GM15510 (cell line): ENCODE results near the gene TMCO6.
A peak's percentile ranks its signal among the peaks of the same experiment; 100 is the strongest.

ENCODE experiments used
- POLR2A ChIP-seq: IDR thresholded peaks from 3 replicates; pipeline ENCODE4 v1.6.1; 2011; ENCODE audit warnings: borderline replicate concordance; ENCODE audit not compliant: insufficient read length; ENCODE audit errors: extremely low read depth

Gene TMCO6

DNA sequence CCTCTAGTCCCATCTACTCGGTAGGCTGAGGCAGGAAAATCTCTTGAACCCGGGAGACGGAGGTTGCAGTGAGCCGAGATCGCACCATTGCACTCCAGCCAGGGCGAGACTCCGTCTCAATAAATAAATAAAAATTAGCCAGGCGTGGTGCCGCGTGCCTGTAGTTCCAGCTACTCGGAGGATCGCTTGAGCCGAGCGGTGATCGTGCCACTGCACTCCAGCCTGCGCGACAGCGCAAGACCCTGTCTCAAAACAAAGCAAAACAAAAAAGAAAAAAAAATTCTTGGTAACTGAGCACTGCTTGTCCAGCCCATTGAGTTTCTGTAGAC lies 24.7 kb downstream of the TMCO6 start:
- no peak for TF ChIP-seq POLR2A

DNA sequence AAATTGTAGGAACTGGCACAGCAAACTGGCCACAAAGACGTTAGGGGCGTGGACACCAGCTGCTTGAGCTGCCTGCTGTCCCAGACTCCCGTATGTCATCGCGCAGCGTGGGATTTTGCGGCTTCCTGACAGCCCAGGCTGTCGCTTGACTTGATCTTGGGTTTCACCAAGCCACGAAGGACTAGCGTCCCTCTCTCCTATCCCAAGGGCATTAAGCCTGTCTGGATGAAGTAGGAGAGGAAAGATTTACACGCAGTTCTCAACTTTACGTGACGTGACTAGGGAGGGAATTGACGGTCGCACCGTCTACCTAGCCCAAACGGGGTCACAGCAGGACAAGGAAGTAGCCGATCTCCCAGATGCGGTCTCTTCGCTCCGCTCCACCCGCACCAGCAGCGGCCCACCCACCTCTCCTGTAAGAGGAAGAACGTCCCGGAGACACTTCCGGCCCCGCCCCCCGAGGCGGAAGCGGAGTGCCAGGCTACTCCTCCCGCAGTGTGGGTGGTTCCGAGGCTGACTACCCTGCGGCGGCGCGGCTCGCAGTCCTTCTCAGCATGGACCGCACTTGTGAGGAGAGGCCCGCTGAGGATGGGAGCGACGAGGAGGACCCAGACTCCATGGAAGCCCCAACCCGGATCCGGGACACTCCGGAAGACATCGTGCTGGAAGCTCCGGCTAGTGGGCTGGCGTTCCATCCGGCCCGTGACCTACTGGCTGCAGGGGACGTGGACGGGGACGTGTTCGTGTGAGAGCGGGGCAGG lies 25.3 kb downstream of the TMCO6 start, which contains the start of gene WDR55:
WDR55 (plus strand) TSS at position 546 of the 761 bp plus-strand sequence; CDS start at position 555, 9 bp downstream.
- TF ChIP-seq POLR2A: peak; percentile 96

DNA sequence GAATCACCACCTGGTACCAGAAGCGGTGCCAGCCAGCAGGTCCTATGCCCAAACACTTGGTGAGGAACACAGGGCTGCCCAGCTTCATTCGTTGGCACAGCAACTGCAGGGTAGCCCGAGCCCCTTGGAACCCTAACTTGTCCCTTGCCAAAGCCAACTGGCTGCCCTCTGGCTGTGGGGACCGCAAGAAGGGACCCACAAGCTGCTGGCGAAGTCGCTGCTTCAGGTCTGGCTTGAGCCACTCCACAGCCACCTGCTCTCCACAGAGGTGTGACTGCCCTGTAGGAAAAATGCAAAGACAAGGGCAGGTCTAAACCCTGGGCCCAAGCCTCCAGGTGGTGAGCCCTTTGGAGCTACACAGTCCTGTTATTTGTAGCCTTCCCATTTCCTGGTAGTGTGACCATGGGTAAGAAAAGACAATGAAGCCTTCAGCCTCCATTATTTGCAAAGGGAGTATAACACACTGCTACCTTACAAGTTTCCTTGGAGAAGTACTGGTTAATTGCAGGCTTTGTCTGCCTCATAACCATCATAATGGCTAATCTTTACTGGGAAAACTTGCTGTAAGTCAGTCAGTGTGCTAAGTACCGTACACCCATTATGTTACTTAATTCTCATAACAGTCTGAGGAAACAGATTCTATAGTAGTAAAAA lies 32.3 kb downstream of the TMCO6 start:
- no peak for TF ChIP-seq POLR2A

DNA sequence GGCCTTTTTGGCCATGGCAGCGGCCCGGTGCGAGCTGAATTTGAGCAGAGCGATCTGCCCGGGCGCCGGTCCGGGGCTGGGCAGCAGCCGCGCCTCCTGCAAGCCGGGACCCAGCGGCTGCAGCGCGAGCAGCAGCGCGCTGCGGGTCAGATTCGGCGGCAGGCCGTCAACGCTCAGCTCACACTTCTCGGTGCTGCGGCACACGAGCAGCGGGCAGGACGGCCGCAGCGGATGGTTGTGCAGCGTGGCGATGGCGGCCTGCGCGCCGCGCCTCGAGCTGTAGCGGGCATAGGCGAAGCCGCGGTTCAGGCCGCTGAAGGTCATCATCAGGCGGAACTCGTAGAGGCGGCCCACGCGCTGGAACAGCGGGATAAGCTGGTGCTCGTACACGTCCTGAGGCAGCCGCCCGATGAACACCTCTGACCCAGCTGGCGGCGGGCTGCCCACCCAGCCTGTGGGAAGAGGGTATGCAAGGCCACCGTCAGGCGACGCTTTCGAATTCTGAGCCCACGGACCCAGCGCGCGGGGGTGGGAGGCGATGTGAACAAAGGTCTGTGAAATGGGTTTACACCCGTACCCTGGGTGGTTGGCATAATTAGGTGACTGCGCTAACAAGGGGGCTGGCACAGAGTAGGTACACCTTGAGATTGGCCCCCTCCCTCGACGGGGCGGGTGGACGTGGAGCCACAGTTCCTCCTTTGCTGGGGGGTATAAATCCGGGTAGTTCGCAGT lies 33.4 kb downstream of the TMCO6 start:
- TF ChIP-seq POLR2A: no peak

DNA sequence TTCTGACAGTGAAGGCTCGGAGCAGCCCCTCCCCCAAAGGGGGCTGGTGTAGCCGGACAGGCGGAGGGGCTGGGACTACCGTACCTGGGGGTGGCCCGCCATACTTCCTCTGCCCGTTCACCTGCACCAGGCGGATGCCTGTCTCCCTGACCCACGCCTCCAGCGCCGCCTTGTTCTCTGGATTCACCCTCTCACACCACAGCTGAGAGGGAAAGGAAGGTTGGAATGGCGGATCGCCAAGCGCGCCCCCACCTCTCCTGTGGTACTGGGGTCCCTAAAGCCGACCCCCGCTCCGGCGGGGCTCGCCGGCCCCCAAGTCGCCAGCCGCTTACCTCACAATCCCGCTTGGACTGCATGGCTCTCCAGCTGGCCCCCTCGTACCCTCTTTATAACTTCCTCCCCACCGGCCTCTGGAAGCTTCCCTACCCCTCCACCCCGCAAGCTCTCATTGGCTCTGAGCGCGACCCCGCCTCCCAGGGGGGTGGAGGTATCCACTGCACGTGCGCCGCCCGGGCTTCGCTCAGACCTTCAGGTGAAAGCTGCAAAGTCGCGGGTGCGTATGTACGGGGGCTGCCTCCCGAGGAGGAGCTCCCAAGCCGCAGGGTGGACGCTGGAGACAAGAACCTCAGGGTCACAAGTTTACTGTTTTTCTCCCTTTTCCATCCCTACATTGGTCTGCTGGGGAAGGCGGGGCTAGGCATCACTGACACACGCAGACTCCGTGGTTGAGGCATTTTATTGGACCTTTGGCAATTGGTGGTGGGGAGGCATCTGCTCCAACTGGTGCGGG lies 34.1 kb downstream of the TMCO6 start, which contains the start of gene DND1:
DND1 (minus strand) TSS at position 390 of the 790 bp plus-strand sequence; CDS start at position 356, 34 bp downstream.
- TF ChIP-seq POLR2A: no peak

DNA sequence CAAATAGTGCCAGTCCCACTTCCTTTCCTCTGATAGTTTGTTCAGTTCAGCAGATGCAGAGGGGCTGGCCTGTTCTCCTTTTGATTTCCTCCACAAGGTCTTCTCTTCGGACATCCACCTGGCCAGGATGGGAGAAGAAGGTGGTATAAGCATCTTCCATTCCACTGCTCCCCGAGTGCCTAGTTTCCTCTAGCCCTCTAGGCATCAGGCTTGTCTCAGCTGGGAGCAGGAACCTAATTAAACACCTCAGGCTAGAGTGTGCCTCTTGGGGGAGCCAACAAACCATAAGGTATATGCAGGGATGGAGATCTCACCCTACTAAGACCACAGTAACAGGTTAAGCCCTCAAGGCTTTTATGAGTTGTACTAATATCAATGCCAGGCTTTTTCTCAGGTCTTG lies 35.0 kb downstream of the TMCO6 start:
- no peak for TF ChIP-seq POLR2A

DNA sequence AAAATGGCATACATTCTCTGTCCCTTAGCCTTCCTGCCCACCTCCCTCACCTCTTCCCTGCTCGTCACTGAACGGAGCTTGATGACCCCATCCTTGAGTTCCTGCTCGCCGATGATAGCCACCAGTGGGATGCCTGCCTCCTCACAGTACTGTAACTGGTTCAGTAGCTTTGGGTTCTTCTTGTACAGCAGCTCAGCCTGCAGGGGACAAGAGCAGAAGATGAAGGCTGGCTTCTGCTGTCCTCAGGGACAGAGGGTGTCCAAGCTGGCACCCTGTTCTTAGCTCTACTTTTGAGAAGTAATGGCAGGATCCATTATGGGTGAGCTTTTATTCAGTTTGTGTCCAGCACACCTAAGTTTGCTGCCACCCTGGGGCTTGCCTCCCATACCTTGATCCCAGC lies 35.4 kb downstream of the TMCO6 start:
- no peak for TF ChIP-seq POLR2A

DNA sequence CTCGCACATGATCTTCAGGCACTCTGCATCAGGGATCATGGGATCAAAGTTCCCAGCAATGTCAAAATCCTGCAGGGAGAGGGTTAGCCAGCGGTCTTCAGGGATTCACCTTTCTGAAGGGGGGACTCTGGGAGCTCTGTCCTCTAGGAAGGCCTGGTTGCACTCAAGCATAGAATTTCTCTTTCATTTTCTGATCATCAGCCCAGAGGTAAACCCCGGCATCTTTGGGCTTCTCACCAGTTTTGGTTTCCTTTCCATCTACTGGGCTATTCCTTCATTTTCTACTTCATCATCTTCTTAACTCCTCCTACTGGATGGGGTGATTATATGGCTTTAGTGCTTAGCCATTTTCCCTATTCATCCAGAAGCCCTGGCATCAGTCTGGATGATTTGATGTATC lies 38.7 kb downstream of the TMCO6 start:
- TF ChIP-seq POLR2A: no peak

DNA sequence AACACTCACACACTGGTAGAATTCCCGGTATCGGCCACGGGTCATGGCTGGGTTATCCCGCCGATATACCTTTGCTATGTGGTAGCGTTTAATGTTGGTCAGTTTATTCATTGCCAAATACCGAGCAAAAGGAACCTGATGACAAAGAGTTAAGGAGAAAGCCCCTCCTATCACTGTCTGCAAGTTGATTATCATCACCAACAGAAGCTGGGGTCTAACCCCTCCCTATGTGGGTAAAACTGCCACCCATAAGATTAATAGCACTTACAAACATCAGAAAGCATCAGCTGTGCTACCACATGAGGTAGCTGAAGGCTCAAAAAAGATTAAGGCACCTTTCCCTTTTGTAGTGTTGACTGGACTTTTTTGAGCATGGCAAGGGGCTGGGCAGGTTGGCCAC lies 39.7 kb downstream of the TMCO6 start:
- no peak for TF ChIP-seq POLR2A

DNA sequence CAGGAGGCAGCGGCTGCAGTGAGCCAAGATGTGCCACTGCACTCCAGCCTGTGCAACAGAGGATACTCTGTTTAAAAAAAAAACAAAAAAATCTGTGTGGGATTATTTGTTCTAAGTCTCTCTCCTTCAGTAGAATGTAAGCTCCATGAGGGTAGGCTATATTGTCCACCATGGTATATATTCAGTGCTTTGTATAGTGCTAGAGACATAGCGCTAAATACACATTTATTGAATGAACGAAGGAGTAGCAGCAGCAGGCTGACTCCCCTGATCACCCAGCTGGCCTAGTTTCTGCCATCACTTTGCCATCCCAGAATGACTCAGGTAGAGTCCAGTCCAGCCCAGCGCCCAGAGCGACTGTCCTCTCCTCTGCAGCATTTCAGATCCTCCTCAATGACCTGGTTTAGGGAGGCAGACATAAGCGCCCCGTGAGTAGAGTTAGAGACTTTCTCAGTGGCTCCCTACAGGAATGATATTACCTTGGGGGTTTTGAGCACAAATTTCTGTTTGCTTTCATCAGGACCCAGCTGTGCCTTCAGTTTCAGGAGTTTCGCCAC lies 51.2 kb downstream of the TMCO6 start:
- no peak for TF ChIP-seq POLR2A

DNA sequence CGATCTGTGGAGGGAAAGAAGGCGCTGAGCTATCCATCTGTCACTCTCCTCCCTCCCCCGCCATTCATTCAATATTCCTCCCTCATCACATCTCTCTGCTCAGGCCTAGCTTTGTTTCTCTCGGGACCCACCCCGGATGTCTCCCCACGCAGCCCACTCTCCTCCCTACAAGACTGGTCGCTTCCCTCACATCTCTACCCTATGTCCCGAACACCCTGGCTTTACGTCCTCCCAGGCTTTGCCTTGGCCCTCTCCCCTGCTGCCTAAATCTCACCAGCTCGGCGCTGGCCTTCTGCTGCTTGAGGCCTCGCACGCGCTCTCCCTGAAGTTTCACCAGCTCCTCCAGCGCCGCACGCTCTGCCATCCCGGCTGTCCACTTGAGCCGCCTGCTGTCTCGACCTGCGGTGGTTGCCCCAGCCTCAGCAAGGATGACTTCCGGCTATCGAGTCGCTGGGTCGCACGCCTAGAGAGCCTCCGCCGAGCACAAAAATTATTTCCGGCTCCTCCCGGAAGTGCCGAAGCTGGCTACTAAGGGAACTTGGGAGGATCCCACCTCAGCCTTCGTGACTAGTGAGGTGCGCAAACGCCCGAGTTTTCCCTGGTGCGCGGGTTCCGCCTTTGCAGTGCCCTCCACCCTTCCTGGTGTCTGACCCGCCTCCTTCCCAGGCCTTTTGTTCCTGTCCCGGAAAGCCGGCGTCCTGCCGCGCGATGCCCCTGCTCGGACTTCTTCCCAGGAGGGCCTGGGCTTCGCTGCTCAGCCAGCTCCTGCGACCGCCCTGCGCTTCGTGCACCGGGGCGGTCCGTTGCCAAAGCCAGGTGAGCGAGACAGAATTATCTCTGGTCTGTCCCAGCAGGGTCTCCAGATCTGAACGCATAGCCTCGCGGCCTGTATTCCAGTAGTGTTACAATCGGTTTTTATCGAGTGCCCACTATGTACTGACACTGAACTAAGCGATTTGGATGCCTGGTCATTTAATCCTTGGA lies 52.0 kb downstream of the TMCO6 start, which contains the start of the genes HARS1 and HARS2:
HARS1 (minus strand) TSS at position 430 of the 984 bp plus-strand sequence; CDS start at position 364, 66 bp downstream.
HARS2 (plus strand) TSS at position 515 of the 984 bp plus-strand sequence; CDS start at position 709, 194 bp downstream.
- peak; percentile 95 for TF ChIP-seq POLR2A

DNA sequence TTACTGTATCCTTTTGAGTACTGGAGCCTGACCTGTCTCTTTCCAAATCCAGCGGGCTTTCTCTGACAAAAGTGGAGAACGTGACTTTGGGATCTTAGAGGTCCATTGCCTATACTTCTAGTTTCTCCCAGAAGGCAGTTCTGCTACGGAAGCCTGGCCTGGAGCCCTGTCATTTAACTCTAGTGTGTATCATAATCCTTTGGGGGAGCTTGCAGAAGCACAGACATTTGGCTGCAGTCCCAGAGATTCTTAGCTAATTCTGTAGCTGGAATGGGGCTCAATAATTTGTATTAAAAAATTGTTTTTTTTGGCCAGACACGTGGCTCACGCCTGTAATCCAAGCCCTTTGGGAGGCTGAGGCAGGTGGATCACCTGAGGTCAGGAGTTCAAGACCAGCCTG lies 55.0 kb downstream of the TMCO6 start:
- TF ChIP-seq POLR2A: no peak
